DND-41 (cell line): ENCODE data around the gene ACIN1.

ENCODE experiments used
- ATAC-seq: fragments of 200-7000 bp; cut with Tn5 transposase; 3 replicates; pipeline ENCODE4 v1.9.1; 2021; ENCODE audit warnings: low read depth; ENCODE audit not compliant: insufficient read depth
- DNase-seq: peaks from one replicate; pipeline ENCODE4 v3.0.0-alpha.2; 2020
- H2AFZ ChIP-seq: 2 replicates; pipeline ENCODE4 v1.6.0; 2012; ENCODE audit warnings: low read depth, low read length
- H3K27ac ChIP-seq: 2 replicates; pipeline ENCODE4 v1.5.1; 2012; ENCODE audit warnings: low read length, inconsistent platforms
- H3K27me3 ChIP-seq: fragments of 200-600 bp; sonication (generic); 2 replicates; pipeline ENCODE4 v1.6.0; 2012; ENCODE audit warnings: low read length, mild to moderate bottlenecking, inconsistent platforms; ENCODE audit not compliant: insufficient read depth, poor library complexity
- H3K36me3 ChIP-seq: 2 replicates; pipeline ENCODE4 v1.5.1; 2012; ENCODE audit warnings: low read length, inconsistent platforms; ENCODE audit not compliant: insufficient read depth
- H3K4me1 ChIP-seq: 2 replicates; pipeline ENCODE4 v1.5.1; 2012; ENCODE audit warnings: mild to moderate bottlenecking, low read length; ENCODE audit not compliant: insufficient read depth
- H3K4me2 ChIP-seq: 2 replicates; pipeline ENCODE4 v1.6.0; 2012; ENCODE audit warnings: mild to moderate bottlenecking, moderate library complexity, low read length, inconsistent platforms; ENCODE audit not compliant: insufficient read depth
- H3K4me3 ChIP-seq, 2 experiments: fragments of 200-600 bp in 1 of 2; shearing (Covaris generic) in 1 of 2; 2 replicates each; pipeline ENCODE4 v1.5.1; 2012 to 2016; ENCODE audit warnings: inconsistent platforms in 2 of 2, low read length in 2 of 2, mild to moderate bottlenecking in 2 of 2, low read depth in 1 of 2, moderate library complexity in 1 of 2
- H3K79me2 ChIP-seq: 2 replicates; pipeline ENCODE4 v1.6.0; 2012; ENCODE audit warnings: low read length, inconsistent platforms; ENCODE audit not compliant: insufficient read depth
- H3K9ac ChIP-seq: 2 replicates; pipeline ENCODE4 v1.6.0; 2012; ENCODE audit warnings: low read depth, mild to moderate bottlenecking, inconsistent platforms, low read length, moderate library complexity
- H3K9me3 ChIP-seq: 2 replicates; pipeline ENCODE4 v1.5.1; 2012; ENCODE audit warnings: low read length, moderate library complexity, mild to moderate bottlenecking, inconsistent platforms; ENCODE audit not compliant: insufficient read depth, severe bottlenecking
- H4K20me1 ChIP-seq: 2 replicates; pipeline ENCODE4 v1.6.0; 2012; ENCODE audit warnings: low read length; ENCODE audit not compliant: insufficient read depth
- CTCF ChIP-seq: IDR thresholded peaks from 2 replicates; pipeline ENCODE4 v1.5.1; 2012; ENCODE audit warnings: borderline replicate concordance, low read length, moderate library complexity, mild to moderate bottlenecking; ENCODE audit not compliant: poor library complexity, severe bottlenecking; ENCODE audit errors: extremely low read depth
- EZH2 ChIP-seq: IDR thresholded peaks from 3 replicates; pipeline ENCODE4 v1.6.1; 2012; ENCODE audit warnings: borderline replicate concordance, low read depth, mild to moderate bottlenecking, moderate library complexity, low read length, inconsistent platforms; ENCODE audit not compliant: severe bottlenecking

ACIN1 gene

DNA sequence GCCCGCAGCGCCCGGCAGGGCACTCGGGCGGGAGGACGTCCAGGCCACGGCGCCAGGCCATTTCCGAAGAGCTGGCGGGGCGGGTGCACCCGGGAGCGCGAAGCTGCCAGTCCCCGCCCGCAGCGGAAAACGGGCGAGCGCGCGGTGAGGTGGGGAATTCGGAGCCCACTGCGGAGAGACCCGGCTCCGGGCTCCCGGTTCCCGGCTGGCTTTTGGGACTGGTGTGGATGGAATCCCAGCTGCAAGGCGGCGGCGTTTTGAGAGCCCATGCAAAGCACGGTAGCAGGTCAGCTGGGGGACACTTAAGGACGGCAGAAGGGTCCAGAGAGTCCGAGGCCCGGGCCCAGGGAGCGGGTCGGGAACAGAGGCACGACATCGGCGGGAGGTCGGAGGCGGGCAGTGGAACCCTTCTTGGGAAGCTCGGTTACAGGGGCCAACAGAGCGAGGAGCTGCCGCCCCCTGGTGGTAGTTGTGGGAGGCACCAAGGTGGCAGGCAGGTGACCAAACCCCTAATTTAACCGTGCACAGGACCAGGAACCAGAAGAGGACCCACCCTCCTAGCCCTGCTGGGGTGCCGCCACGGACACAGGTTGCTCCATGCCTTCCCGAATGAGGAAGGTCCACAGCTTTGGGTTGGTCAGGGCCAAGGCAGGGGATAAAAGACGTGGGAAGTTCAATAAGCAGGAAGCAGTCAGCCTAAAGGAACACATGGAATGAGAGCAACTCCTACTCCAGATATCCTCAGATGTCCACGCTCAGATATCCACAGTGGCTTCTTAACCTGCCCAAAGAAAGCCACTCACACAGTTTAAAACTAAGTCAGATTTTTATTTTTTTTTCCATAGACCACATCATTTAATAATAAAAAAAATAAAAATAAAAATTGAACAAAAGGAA lies 36.9 kb downstream of the ACIN1 start:
- Histone ChIP-seq H3K9ac (peak overlapping the region; percentile 62), H3K4me2 (peak overlapping the region; percentile 91), H4K20me1 (peaks cover 15% of the 10 kb centered on the region), H3K27ac (no peak overlapping the region; the same call in 1 of the 2 replicates), H3K9me3 (no peaks in the 10 kb centered on the region), H3K36me3 (peaks cover 40% of the 10 kb centered on the region), H3K4me1 (peaks cover 19% of the 10 kb centered on the region), H3K27me3 (peaks cover 6% of the 10 kb centered on the region), H3K4me3 (peak overlapping the region; percentile 26 to 61), H2AFZ (peak overlapping the region; percentile 61), H3K79me2 (no peaks in the 10 kb centered on the region)
- TF ChIP-seq CTCF: peak; percentile 99
- no peak for TF ChIP-seq EZH2
- ATAC-seq (peak; percentile 79), DNase-seq (peak; percentile 88)

- Histone ChIP-seq H4K20me1 (peaks cover 15% of the 10 kb centered on the region), H3K4me2 (peak within 1 kb of the TSS; percentile 91), H3K4me3 (peak within 1 kb of the TSS; percentile 26 to 61), H3K27ac (no peak within 1 kb of the TSS; the same call in 1 of the 2 replicates), H3K9ac (peak within 1 kb of the TSS; percentile 62), H3K36me3 (peaks cover 31% of the 10 kb centered on the region), H3K79me2 (no peaks in the 10 kb centered on the region), H2AFZ (peak within 1 kb of the TSS; percentile 61), H3K4me1 (peaks cover 19% of the 10 kb centered on the region), H3K9me3 (no peaks in the 10 kb centered on the region), H3K27me3 (peaks cover 6% of the 10 kb centered on the region)
- ATAC-seq (peak; percentile 83), DNase-seq (peak; percentile 81)
- TF ChIP-seq CTCF (no peak), EZH2 (no peak)
Observed at GRCh38 chr14:23056956-23057756, 37.8 kb downstream of the ACIN1 start, which contains the start of gene CDH24. TSS of gene CDH24 (minus strand) at chr14:23057520. CDS start at chr14:23055733, 1,787 bp downstream.

DNA sequence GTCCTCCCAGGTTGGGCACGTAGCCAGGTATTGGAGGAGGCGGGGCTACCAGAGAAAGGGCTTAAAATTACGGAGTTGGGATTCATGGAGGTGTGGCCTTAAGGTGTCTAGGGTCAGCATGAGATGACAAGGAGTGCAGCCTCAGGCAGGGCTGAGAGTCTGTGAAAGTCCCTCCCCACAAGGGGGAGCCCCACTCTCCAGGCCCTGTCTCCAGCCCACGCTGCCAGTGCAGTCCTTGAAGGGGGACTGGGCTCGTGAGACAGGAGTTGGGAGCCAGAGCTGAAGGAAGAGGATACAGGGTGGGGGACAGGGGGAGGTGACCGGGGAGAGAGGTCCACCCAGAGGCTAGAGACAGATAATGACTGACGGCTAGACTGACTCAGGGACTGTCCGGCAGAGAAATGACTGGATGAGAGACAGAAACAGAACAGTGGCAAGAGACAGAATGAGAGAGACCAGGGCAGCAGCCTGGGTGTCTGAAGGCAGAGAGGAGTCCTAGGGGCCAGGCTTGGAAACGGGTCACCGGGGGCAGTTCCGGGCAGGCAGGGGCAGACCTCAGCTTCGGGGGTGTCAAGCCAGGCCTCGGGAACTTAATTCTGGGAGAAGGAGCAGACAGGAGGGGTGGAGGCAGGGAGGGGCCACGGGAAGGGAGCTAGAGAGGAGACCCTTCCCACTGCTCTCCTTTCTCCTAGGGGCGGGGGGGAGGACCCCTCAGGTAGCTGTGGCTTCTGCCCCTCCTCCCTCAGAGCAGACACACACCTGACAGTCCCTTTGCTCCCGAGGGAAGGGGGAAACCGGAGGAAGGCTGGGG lies 38.6 kb downstream of the ACIN1 start:
- TF ChIP-seq CTCF (peak; percentile 80), EZH2 (no peak)
- DNase-seq: peak; percentile 66
- Histone ChIP-seq H3K4me2 (peak overlapping the region; percentile 91), H2AFZ (peak overlapping the region; percentile 52; the same call in 1 of the 2 replicates), H3K9ac (peak overlapping the region; percentile 62; the same call in 1 of the 2 replicates), H3K27ac (no peak overlapping the region), H3K27me3 (peaks cover 6% of the 10 kb centered on the region), H3K36me3 (peaks cover 25% of the 10 kb centered on the region), H3K4me3 (peak overlapping the region in 1 of 2 experiments; percentile 61; a peak in 1 of 4 replicates), H4K20me1 (peaks cover 15% of the 10 kb centered on the region), H3K4me1 (peaks cover 19% of the 10 kb centered on the region), H3K79me2 (no peaks in the 10 kb centered on the region), H3K9me3 (no peaks in the 10 kb centered on the region)
- ATAC-seq: peak; percentile 59
